K562 (cell line): ENCODE data around the gene PMF1. TPM values are rescaled to one million over a fixed set of nuclear protein-coding genes. Genes with fewer than 3 reads are reported as not detected.
A peak's percentile ranks its signal among the peaks of the same experiment; 100 is the strongest.

Experiments used
- COPS2 ChIP-seq: fragments of 450-650 bp; conservative IDR thresholded peaks from 2 replicates; pipeline ENCODE4 v1.6.1; 2016; ENCODE audit warnings: mild to moderate bottlenecking, moderate library complexity
- DIDO1 ChIP-seq: fragments of 450-650 bp; IDR thresholded peaks from 2 replicates; pipeline ENCODE4 v1.6.1; 2016; ENCODE audit warnings: low read depth, missing biosample characterization, missing genetic modification characterization
- GTF2E2 ChIP-seq: fragments of 200-800 bp; sonication (Bioruptor generic); IDR thresholded peaks from 2 replicates; pipeline ENCODE4 v1.6.1; 2016; ENCODE audit warnings: missing genetic modification characterization, missing compliant biosample characterization
- KDM4B ChIP-seq, 2 experiments: fragments of 450-650 bp in 1 of 2; sonication (generic) in 1 of 2; IDR thresholded peaks; 2 replicates each; pipeline ENCODE4 v1.6.1; 2016 to 2017; ENCODE audit warnings: borderline replicate concordance in 2 of 2, antibody characterized with exemption in 1 of 2, low read depth in 1 of 2, mild to moderate bottlenecking in 1 of 2
- NR2C2 ChIP-seq, 2 experiments: fragments of 200-800 bp in 1 of 2; sonication (Bioruptor generic) in 1 of 2; sonication (generic) in 1 of 2; formaldehyde crosslinking in 1 of 2; IDR thresholded peaks; 2 replicates each; pipeline versions ENCODE4 v1.6.1 to v1.8.0; 2016 to 2022; ENCODE audit warnings: mild to moderate bottlenecking in 1 of 2, missing compliant biosample characterization in 1 of 2, missing genetic modification characterization in 1 of 2, missing genetic modification reagents in 1 of 2
- PHF20 ChIP-seq: fragments of 450-650 bp; IDR thresholded peaks from 2 replicates; pipeline ENCODE4 v1.6.1; 2018; ENCODE audit not compliant: partially characterized antibody
- PML ChIP-seq: IDR thresholded peaks from 2 replicates; pipeline ENCODE4 v1.6.1; 2012; ENCODE audit warnings: low read length, inconsistent platforms
- SIN3A ChIP-seq, 2 experiments: fragments of 150-350 bp in 1 of 2; IDR thresholded peaks; 2 replicates each; pipeline ENCODE4 v1.6.1; 2011 to 2016; ENCODE audit warnings: borderline replicate concordance in 2 of 2, low read depth in 2 of 2, low read length in 2 of 2, mild to moderate bottlenecking in 2 of 2, moderate library complexity in 2 of 2; ENCODE audit not compliant: control insufficient read depth in 1 of 2
- SRSF1 ChIP-seq: fragments of 200-400 bp; formaldehyde crosslinking; IDR thresholded peaks from 2 replicates; pipeline ENCODE4 v1.6.1; 2017; ENCODE audit warnings: mild to moderate bottlenecking, low read depth, low read length, moderate library complexity
- TAF7 ChIP-seq: fragments of 450-650 bp; IDR thresholded peaks from 2 replicates; pipeline ENCODE4 v1.6.1; 2016; ENCODE audit warnings: missing genetic modification characterization, missing compliant biosample characterization
- TEAD1 ChIP-seq, 2 experiments: fragments of 450-650 bp in 1 of 2; sonication (generic) in 1 of 2; formaldehyde crosslinking; IDR thresholded peaks; 2 replicates each; pipeline versions ENCODE4 v1.4.0 to v1.8.0; 2020 to 2022; ENCODE audit warnings: mild to moderate bottlenecking in 2 of 2, missing genetic modification reagents in 1 of 2
- ZNF263 ChIP-seq: sonication (generic); formaldehyde crosslinking; IDR thresholded peaks from 2 replicates; pipeline ENCODE4 v1.8.0; 2022; ENCODE audit warnings: mild to moderate bottlenecking, missing genetic modification reagents, borderline replicate concordance
- polyA plus RNA-seq, 8 experiments: library from polyadenylated mRNA; depleted of rRNA in 4 of 8; stranded (reverse) in 5 of 8; unstranded in 3 of 8; fragments of >200 nt; fragmentation: Nextera tagmentation in 2 of 8; fragmentation: Illumina TruSeq in 1 of 8; extraction: Ambion mirVana in 2 of 8; extraction: Trizol in 1 of 8; gene quantifications; 2 replicates each; pipeline versions ENCODE4 v1.2.1 to v1.2.3, GENCODE V29; 2011 to 2014; ENCODE audit warnings: inconsistent platforms in 1 of 8, missing spikeins in 1 of 8
- total RNA-seq, 7 experiments: library from RNA; depleted of rRNA in 6 of 7; stranded (reverse); fragments of >200 nt in 6 of 7; fragmentation: Illumina TruSeq in 2 of 7; extraction: Trizol in 2 of 7; gene quantifications; 2 replicates each; pipeline versions ENCODE4 v1.2.1 to v1.2.3, GENCODE V29; 2011 to 2021; ENCODE audit warnings: low replicate concordance in 1 of 7
- TF ChIP-seq, protein P1 (sequence below): fragments of 450-650 bp; IDR thresholded peaks from 2 replicates; pipeline ENCODE4 v1.6.1; 2016; ENCODE audit warnings: borderline replicate concordance
- TF ChIP-seq, protein P2 (sequence below): fragments of 250-450 bp; sonication (Bioruptor Pico); IDR thresholded peaks from 2 replicates; pipeline ENCODE4 v1.5.0; 2020; ENCODE audit warnings: mild to moderate bottlenecking, borderline replicate concordance
- TF ChIP-seq, protein P3 (sequence below): fragments of 200-400 bp; formaldehyde crosslinking; IDR thresholded peaks from 2 replicates; pipeline ENCODE4 v1.6.1; 2017; ENCODE audit warnings: mild to moderate bottlenecking, low read depth, low read length, moderate library complexity
- TF ChIP-seq, protein P4 (sequence below): fragments of 250-450 bp; sonication (Bioruptor Pico); IDR thresholded peaks from 2 replicates; pipeline ENCODE4 v1.4.0; 2020; ENCODE audit warnings: mild to moderate bottlenecking

The PMF1 gene
- total and polyA plus RNA-seq, 9 of the 15 experiments (the other 6 are each of a cell fraction or from before 2014, with no cell fraction given) = 9.4 to 92.9 (median 71.0) TPM

DNA sequence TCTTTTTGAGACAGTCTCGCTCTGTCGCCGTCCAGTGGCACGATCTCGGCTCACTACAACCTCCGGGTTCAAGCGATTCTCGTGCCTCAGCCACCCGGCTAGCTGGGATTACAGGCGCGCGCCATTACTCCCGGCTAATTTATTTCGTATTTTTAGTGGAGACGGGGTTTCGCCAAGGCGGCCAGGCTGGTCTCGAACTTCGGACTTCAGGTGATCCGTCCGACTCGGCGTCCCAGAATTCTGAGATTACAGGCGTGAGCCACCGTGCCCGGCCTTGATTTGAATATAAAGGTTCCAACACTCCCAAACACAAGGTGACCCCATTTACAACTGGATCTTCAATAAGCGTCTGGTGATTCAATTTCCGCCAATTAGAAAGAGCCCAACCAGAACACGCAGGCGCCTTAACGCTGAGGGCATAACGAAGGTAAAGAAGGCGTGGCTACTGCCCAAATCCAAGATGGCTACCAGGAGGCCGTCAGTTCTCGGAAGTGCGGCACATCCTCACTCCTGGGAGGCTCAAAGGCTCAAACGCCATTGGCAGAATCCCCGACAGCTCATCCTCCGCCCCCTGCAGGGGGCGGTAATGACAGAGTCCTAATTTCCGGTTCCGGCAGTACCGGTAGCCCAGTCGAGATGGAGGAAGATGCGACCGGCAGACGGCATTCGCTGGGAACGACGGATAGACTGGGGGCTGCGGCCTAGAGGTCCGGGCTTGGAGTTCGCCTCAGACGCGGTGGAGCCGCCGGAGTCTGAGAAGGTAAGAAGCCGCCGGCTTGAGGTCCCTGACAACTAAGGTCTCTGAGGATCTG is 19.1 kb upstream of the PMF1 start, which contains the start of gene SLC25A44 (continued):
- TF ChIP-seq, protein P1, sequence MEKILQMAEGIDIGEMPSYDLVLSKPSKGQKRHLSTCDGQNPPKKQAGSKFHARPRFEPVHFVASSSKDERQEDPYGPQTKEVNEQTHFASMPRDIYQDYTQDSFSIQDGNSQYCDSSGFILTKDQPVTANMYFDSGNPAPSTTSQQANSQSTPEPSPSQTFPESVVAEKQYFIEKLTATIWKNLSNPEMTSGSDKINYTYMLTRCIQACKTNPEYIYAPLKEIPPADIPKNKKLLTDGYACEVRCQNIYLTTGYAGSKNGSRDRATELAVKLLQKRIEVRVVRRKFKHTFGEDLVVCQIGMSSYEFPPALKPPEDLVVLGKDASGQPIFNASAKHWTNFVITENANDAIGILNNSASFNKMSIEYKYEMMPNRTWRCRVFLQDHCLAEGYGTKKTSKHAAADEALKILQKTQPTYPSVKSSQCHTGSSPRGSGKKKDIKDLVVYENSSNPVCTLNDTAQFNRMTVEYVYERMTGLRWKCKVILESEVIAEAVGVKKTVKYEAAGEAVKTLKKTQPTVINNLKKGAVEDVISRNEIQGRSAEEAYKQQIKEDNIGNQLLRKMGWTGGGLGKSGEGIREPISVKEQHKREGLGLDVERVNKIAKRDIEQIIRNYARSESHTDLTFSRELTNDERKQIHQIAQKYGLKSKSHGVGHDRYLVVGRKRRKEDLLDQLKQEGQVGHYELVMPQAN = peak; percentile 90; the same call in 1 of the 2 replicates
- TF ChIP-seq NR2C2 (CRISPR knock-in tag; IDR thresholded peaks at IDR 0.05) (peak; percentile 81; the same call in 1 of the 2 replicates), NR2C2 (tag; IDR thresholded peaks at IDR 0.05) (peak; percentile 97), DIDO1 (0 out of 2 replicates have a peak, but pooled peaks have one; percentile 37), TEAD1 (CRISPR knock-in tag; IDR thresholded peaks at IDR 0.05) (0 out of 4 replicates have a peak, but pooled peaks of 1 of the 2 experiments have one; percentile 65), PML (peak; percentile 79; the same call in 1 of the 2 replicates), GTF2E2 (0 out of 2 replicates have a peak, but pooled peaks have one; percentile 40), COPS2 (no peak), TAF7 (peak; percentile 75), SRSF1 (no peak), ZNF263 (CRISPR knock-in tag) (0 out of 2 replicates have a peak, but pooled peaks have one; percentile 33), KDM4B (IDR thresholded peaks at IDR 0.05; ENCODE audit: borderline replicate concordance in 2 of 2, low read depth in 1 of 2) (peak in 1 of 2 experiments; percentile 68; a peak in 1 of 4 replicates), SIN3A (IDR thresholded peaks at IDR 0.05; ENCODE audit: borderline replicate concordance in 2 of 2, control insufficient read depth in 1 of 2, low read depth in 2 of 2, low read length in 2 of 2) (peak; percentile 52 to 82; a peak in 2 of 4 replicates), PHF20 (peak; percentile 83)
- TF ChIP-seq, protein P2, sequence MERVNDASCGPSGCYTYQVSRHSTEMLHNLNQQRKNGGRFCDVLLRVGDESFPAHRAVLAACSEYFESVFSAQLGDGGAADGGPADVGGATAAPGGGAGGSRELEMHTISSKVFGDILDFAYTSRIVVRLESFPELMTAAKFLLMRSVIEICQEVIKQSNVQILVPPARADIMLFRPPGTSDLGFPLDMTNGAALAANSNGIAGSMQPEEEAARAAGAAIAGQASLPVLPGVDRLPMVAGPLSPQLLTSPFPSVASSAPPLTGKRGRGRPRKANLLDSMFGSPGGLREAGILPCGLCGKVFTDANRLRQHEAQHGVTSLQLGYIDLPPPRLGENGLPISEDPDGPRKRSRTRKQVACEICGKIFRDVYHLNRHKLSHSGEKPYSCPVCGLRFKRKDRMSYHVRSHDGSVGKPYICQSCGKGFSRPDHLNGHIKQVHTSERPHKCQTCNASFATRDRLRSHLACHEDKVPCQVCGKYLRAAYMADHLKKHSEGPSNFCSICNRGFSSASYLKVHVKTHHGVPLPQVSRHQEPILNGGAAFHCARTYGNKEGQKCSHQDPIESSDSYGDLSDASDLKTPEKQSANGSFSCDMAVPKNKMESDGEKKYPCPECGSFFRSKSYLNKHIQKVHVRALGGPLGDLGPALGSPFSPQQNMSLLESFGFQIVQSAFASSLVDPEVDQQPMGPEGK (CRISPR knock-in tag) = no peak
- TF ChIP-seq, protein P3, sequence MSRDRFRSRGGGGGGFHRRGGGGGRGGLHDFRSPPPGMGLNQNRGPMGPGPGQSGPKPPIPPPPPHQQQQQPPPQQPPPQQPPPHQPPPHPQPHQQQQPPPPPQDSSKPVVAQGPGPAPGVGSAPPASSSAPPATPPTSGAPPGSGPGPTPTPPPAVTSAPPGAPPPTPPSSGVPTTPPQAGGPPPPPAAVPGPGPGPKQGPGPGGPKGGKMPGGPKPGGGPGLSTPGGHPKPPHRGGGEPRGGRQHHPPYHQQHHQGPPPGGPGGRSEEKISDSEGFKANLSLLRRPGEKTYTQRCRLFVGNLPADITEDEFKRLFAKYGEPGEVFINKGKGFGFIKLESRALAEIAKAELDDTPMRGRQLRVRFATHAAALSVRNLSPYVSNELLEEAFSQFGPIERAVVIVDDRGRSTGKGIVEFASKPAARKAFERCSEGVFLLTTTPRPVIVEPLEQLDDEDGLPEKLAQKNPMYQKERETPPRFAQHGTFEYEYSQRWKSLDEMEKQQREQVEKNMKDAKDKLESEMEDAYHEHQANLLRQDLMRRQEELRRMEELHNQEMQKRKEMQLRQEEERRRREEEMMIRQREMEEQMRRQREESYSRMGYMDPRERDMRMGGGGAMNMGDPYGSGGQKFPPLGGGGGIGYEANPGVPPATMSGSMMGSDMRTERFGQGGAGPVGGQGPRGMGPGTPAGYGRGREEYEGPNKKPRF = no peak
- TF ChIP-seq, protein P4, sequence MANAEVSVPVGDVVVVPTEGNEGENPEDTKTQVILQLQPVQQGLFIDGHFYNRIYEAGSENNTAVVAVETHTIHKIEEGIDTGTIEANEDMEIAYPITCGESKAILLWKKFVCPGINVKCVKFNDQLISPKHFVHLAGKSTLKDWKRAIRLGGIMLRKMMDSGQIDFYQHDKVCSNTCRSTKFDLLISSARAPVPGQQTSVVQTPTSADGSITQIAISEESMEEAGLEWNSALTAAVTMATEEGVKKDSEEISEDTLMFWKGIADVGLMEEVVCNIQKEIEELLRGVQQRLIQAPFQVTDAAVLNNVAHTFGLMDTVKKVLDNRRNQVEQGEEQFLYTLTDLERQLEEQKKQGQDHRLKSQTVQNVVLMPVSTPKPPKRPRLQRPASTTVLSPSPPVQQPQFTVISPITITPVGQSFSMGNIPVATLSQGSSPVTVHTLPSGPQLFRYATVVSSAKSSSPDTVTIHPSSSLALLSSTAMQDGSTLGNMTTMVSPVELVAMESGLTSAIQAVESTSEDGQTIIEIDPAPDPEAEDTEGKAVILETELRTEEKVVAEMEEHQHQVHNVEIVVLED (CRISPR knock-in tag) = no peak
